DOHH2 (cell line): ENCODE results near the gene PIK3C2B.
"Not testable (repeated sequence)": the region's sequence is repeated elsewhere in the genome, so short reads cannot be mapped to it uniquely, and the experiment has no call there.

ENCODE experiments used
- H3F3A ChIP-seq: fragments of 200-600 bp; sonication (generic), shearing (Covaris generic); 2 replicates; pipeline ENCODE4 v1.6.0; 2016; ENCODE audit warnings: antibody characterized with exemption, mild to moderate bottlenecking; ENCODE audit not compliant: control insufficient read depth, insufficient read depth
- H3K27ac ChIP-seq: fragments of 200-600 bp; sonication (generic); 2 replicates; pipeline ENCODE4 v1.5.1; 2014; ENCODE audit warnings: low read depth, mild to moderate bottlenecking, low read length, moderate library complexity
- H3K27me3 ChIP-seq: fragments of 200-600 bp; sonication (generic); 2 replicates; pipeline ENCODE4 v1.6.1; 2014; ENCODE audit warnings: mild to moderate bottlenecking, low read length, mixed read lengths; ENCODE audit not compliant: control insufficient read depth
- H3K36me3 ChIP-seq: fragments of 200-600 bp; sonication (generic); 2 replicates; pipeline ENCODE4 v1.6.1; 2014; ENCODE audit warnings: mild to moderate bottlenecking, low read length, moderate library complexity, mixed read lengths; ENCODE audit not compliant: control insufficient read depth
- H3K4me1 ChIP-seq: fragments of 200-600 bp; sonication (generic); 2 replicates; pipeline ENCODE4 v1.6.1; 2014; ENCODE audit warnings: mild to moderate bottlenecking, low read length, mixed read lengths; ENCODE audit not compliant: control insufficient read depth
- H3K4me2 ChIP-seq: fragments of 200-600 bp; sonication (generic); 2 replicates; pipeline ENCODE4 v1.6.0; 2014; ENCODE audit warnings: mild to moderate bottlenecking, low read length, moderate library complexity
- H3K4me3 ChIP-seq: fragments of 200-600 bp; sonication (generic); 2 replicates; pipeline ENCODE4 v1.5.1; 2014; ENCODE audit warnings: mild to moderate bottlenecking, low read length, mixed read lengths
- H3K79me2 ChIP-seq: fragments of 200-600 bp; sonication (generic); 2 replicates; pipeline ENCODE4 v1.6.1; 2014; ENCODE audit warnings: mild to moderate bottlenecking, low read length, mixed read lengths; ENCODE audit not compliant: control insufficient read depth
- H3K9me2 ChIP-seq: fragments of 200-600 bp; sonication (generic); replicated peaks from 2 replicates; pipeline ENCODE4 v1.6.1; 2014; ENCODE audit warnings: mild to moderate bottlenecking, low read length, mixed read lengths; ENCODE audit not compliant: control insufficient read depth
- H3K9me3 ChIP-seq: fragments of 200-600 bp; sonication (generic); 2 replicates; pipeline ENCODE4 v1.6.1; 2014; ENCODE audit warnings: antibody characterized with exemption, low read length, mixed read lengths; ENCODE audit not compliant: control insufficient read depth, insufficient read depth
- H4K20me1 ChIP-seq: fragments of 200-600 bp; sonication (generic); 2 replicates; pipeline ENCODE4 v1.6.0; 2014; ENCODE audit warnings: low read depth, mild to moderate bottlenecking, antibody characterized with exemption, low read length, moderate library complexity; ENCODE audit not compliant: control insufficient read depth, insufficient read depth
- EZH2phosphoT487 ChIP-seq: fragments of 200-600 bp; sonication (generic); IDR thresholded peaks from 2 replicates; pipeline ENCODE4 v1.6.1; 2017; ENCODE audit warnings: borderline replicate concordance, mild to moderate bottlenecking, antibody characterized with exemption, low read length, moderate library complexity, mixed read lengths
- TF ChIP-seq, protein P1 (sequence below): fragments of 200-600 bp; sonication (generic); IDR thresholded peaks from one replicate; pipeline ENCODE4 v1.5.1; 2014; ENCODE audit warnings: antibody characterized with exemption, mild to moderate bottlenecking, low read depth, low read length; ENCODE audit not compliant: poor library complexity, severe bottlenecking

PIK3C2B gene

GRCh38 chr1:204528241-204528640, 33.6 kb upstream of the PIK3C2B start:
- H3K9me2 ChIP-seq, result no peaks in the 10 kb centered on the region
- no peak overlapping the region for H3K27ac ChIP-seq
- no peak overlapping the region for H3K4me3 ChIP-seq
- H4K20me1 ChIP-seq, result peaks cover 8% of the 10 kb centered on the region; the same call in 1 of the 2 replicates
- no peak overlapping the region for H3K4me2 ChIP-seq
- peaks cover 79% of the 10 kb centered on the region for H3K4me1 ChIP-seq
- peaks cover 99% of the 10 kb centered on the region for H3K36me3 ChIP-seq
- peaks cover 98% of the 10 kb centered on the region for H3K79me2 ChIP-seq
- H3F3A ChIP-seq, result peaks cover 17% of the 10 kb centered on the region
- peaks cover 4% of the 10 kb centered on the region for H3K9me3 ChIP-seq
- TF ChIP-seq, protein P1, sequence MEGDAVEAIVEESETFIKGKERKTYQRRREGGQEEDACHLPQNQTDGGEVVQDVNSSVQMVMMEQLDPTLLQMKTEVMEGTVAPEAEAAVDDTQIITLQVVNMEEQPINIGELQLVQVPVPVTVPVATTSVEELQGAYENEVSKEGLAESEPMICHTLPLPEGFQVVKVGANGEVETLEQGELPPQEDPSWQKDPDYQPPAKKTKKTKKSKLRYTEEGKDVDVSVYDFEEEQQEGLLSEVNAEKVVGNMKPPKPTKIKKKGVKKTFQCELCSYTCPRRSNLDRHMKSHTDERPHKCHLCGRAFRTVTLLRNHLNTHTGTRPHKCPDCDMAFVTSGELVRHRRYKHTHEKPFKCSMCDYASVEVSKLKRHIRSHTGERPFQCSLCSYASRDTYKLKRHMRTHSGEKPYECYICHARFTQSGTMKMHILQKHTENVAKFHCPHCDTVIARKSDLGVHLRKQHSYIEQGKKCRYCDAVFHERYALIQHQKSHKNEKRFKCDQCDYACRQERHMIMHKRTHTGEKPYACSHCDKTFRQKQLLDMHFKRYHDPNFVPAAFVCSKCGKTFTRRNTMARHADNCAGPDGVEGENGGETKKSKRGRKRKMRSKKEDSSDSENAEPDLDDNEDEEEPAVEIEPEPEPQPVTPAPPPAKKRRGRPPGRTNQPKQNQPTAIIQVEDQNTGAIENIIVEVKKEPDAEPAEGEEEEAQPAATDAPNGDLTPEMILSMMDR, result no peak
- no peak for TF ChIP-seq EZH2phosphoT487
- H3K27me3 ChIP-seq, result no peaks in the 10 kb centered on the region

GRCh38 chr1:204524986-204525385, 30.4 kb upstream of the PIK3C2B start:
- Histone ChIP-seq H3K36me3 (peaks cover 91% of the 10 kb centered on the region), H3K27me3 (no peaks in the 10 kb centered on the region), H3F3A (peaks cover 23% of the 10 kb centered on the region), H3K79me2 (peaks cover 88% of the 10 kb centered on the region), H3K27ac (peak overlapping the region; percentile 78), H3K4me2 (peak overlapping the region; percentile 78; the same call in 1 of the 2 replicates), H3K9me2 (no peaks in the 10 kb centered on the region), H3K4me1 (peaks cover 95% of the 10 kb centered on the region), H3K9me3 (peaks cover 7% of the 10 kb centered on the region), H4K20me1 (peaks cover under 1% of the 10 kb centered on the region; the same call in 1 of the 2 replicates), H3K4me3 (no peak overlapping the region)
- TF ChIP-seq, protein P1, result no peak
- no peak for TF ChIP-seq EZH2phosphoT487

- Histone ChIP-seq H3K79me2 (peaks cover 88% of the 10 kb centered on the region), H3K9me3 (peaks cover 10% of the 10 kb centered on the region), H3K27ac (peak overlapping the region; percentile 78), H4K20me1 (no peaks in the 10 kb centered on the region; the same call in 1 of the 2 replicates), H3F3A (peaks cover 33% of the 10 kb centered on the region), H3K9me2 (no peaks in the 10 kb centered on the region), H3K4me3 (peak overlapping the region; percentile 59), H3K36me3 (peaks cover 91% of the 10 kb centered on the region), H3K27me3 (no peaks in the 10 kb centered on the region), H3K4me2 (peak overlapping the region; percentile 78), H3K4me1 (peaks cover 95% of the 10 kb centered on the region)
- no peak for TF ChIP-seq EZH2phosphoT487
- TF ChIP-seq, protein P1, result no peak
Observed at GRCh38 chr1:204523605-204524215, 29.1 kb upstream of the PIK3C2B start.

DNA sequence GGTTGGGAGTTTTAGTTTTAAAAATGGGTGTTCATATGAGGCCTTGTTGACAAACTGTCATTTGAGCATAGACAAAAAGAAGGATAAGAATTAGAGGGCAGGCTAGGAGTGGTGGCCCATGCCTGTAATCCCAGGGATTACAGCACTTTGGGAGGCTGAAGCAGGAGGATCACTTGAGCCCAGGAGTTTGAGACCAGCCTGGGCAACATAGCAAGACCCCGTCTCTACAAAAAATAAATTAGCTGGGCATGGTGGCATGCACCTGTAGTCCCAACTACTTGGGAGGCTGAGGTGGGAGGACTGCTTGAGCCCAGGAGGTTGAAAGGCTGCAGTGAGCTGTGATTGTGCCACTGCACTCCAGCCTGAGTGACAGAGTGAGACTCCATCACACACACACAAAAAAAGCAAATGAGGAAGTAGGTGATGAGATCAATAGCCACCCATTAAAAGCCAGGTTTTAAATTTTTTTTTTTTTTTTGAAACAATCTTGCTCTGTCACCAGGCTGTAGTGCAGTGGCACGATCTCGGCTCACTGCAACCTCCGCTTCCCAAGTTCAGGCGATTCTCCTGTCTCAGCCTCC, 27.4 kb upstream of the PIK3C2B start:
- H3K36me3 ChIP-seq, result peaks cover 91% of the 10 kb centered on the region
- peaks cover 49% of the 10 kb centered on the region for H3F3A ChIP-seq
- H3K79me2 ChIP-seq, result peaks cover 89% of the 10 kb centered on the region
- peak overlapping the region; percentile 95 for H3K27ac ChIP-seq
- not testable (repeated sequence) for H3K27me3 ChIP-seq, H4K20me1 ChIP-seq, H3K9me2 ChIP-seq
- peaks cover 93% of the 10 kb centered on the region for H3K4me1 ChIP-seq
- peak overlapping the region; percentile 88 for H3K4me3 ChIP-seq
- H3K4me2 ChIP-seq, result peak overlapping the region; percentile 73
- peaks cover 12% of the 10 kb centered on the region for H3K9me3 ChIP-seq
